Omental fat pad (tissue), 4 donors: ENCODE results near the gene OPCML. TPM values are rescaled to one million over a fixed set of nuclear protein-coding genes. Genes with fewer than 3 reads are reported as not detected.

Source experiments
- ATAC-seq: fragments of 150-250 bp; one replicate; pipeline ENCODE4 v1.9.1; 2016; ENCODE audit warnings: mild to moderate bottlenecking, moderate library complexity; ENCODE audit not compliant: low FRiP score
- DNase-seq: peaks from one replicate; pipeline ENCODE4 v3.0.0-alpha.2; 2019; ENCODE audit warnings: low spot score
- CTCF ChIP-seq, 3 donors: fragments of 450-650 bp; IDR thresholded peaks; one replicate each; pipeline ENCODE4 v1.5.1; 2016 to 2017; ENCODE audit warnings: antibody characterized with exemption in 3 of 3, mild to moderate bottlenecking in 3 of 3, moderate library complexity in 2 of 3
- total RNA-seq, 4 donors: library from RNA; depleted of rRNA; stranded (reverse); fragments of >200 nt; gene quantifications; one replicate each; pipeline ENCODE4 v1.1.0, GENCODE V29; 2016

The OPCML gene
- total RNA-seq, 4 donors from 2014 or later = 0.32 TPM; not detected in 3

- no peak for TF ChIP-seq CTCF (IDR thresholded peaks at IDR 0.05)
- ATAC-seq (no peak), DNase-seq (no peak)
Observed at GRCh38 chr11:133041181-133041580, 491.1 kb downstream of the OPCML start.

- ATAC-seq (no peak), DNase-seq (no peak)
- no peak for TF ChIP-seq CTCF (IDR thresholded peaks at IDR 0.05)
Observed at GRCh38 chr11:133040289-133040900, 491.9 kb downstream of the OPCML start.

GRCh38 chr11:133038850-133039249 is 493.5 kb downstream of the OPCML start:
- no peak for ATAC-seq
- DNase-seq = no peak
- no peak for TF ChIP-seq CTCF (IDR thresholded peaks at IDR 0.05)

- ATAC-seq (no peak), DNase-seq (no peak)
- TF ChIP-seq CTCF (IDR thresholded peaks at IDR 0.05) = no peak
Observed at GRCh38 chr11:133034929-133035328, 497.4 kb downstream of the OPCML start.

GRCh38 chr11:133029107-133029506 is 503.2 kb downstream of the OPCML start:
- DNase-seq (no peak), ATAC-seq (no peak)
- no peak for TF ChIP-seq CTCF (IDR thresholded peaks at IDR 0.05)

GRCh38 chr11:133026952-133027351 is 505.3 kb downstream of the OPCML start:
- DNase-seq (no peak), ATAC-seq (no peak)
- TF ChIP-seq CTCF (IDR thresholded peaks at IDR 0.05) = no peak

- ATAC-seq (no peak), DNase-seq (no peak)
- TF ChIP-seq CTCF (IDR thresholded peaks at IDR 0.05) = no peak
Observed at GRCh38 chr11:133024301-133024700, 508.0 kb downstream of the OPCML start.
